ENCODE results near the gene TGFBI.

The TGFBI gene

DNA sequence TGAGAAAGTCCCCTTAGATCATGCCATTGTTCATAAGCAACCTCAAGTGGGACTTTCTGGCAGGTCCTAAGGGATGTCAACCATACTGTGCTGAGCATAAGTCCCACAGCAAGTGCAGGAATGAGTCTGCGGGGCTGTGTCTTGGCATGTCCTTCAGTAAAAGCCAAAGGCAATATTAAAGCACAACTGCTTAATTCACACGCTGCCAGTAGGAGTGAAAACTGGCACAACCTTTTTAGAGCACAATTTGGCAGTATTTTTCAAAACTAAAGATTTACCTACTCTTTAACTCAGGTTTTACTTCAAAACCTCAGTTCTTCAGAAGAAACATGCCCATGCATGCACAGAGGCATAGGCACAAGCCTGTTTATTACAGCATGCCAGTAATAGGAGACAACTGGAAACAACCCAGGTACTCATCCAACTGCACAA lies 79.4 kb downstream of the TGFBI start:
- no peak for DNase-seq (ENCODE audit: extremely low read depth, low read depth)
- TF ChIP-seq, protein P1, sequence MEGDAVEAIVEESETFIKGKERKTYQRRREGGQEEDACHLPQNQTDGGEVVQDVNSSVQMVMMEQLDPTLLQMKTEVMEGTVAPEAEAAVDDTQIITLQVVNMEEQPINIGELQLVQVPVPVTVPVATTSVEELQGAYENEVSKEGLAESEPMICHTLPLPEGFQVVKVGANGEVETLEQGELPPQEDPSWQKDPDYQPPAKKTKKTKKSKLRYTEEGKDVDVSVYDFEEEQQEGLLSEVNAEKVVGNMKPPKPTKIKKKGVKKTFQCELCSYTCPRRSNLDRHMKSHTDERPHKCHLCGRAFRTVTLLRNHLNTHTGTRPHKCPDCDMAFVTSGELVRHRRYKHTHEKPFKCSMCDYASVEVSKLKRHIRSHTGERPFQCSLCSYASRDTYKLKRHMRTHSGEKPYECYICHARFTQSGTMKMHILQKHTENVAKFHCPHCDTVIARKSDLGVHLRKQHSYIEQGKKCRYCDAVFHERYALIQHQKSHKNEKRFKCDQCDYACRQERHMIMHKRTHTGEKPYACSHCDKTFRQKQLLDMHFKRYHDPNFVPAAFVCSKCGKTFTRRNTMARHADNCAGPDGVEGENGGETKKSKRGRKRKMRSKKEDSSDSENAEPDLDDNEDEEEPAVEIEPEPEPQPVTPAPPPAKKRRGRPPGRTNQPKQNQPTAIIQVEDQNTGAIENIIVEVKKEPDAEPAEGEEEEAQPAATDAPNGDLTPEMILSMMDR (IDR thresholded peaks at IDR 0.05; ENCODE audit: low read depth, low read length), result no peak

DNA sequence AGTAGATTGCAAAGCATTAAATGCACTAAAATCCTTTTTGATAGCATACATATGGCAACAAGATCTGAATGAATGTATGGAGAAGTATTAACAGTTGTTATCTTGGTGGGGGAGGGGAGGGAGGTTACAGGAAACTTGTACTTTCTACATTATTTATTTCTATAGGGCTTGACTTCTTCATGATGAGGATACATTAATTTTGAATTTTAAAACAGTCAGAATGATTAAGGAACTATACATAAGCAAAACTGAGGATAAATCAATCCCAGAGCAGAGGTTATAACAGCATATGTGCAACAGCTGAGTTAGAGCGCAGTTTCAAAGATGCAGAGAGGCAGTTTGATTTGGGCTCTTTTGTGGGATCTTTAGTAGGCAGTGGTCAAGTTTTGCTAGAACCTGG lies 80.0 kb downstream of the TGFBI start:
- DNase-seq (ENCODE audit: extremely low read depth, low read depth), result no peak
- TF ChIP-seq, protein P1 (IDR thresholded peaks at IDR 0.05; ENCODE audit: low read depth, low read length), result no peak

GRCh38 chr5:136109453-136110135 lies 80.8 kb downstream of the TGFBI start:
- TF ChIP-seq, protein P1 (IDR thresholded peaks at IDR 0.05; ENCODE audit: low read depth, low read length), result no peak
- DNase-seq (ENCODE audit: extremely low read depth, low read depth), result no peak
